ENCODE data around the gene ADAMTS13.
"Not testable (repeated sequence)": the region's sequence is repeated elsewhere in the genome, so short reads cannot be mapped to it uniquely, and the experiment has no call there.

The ADAMTS13 gene

DNA sequence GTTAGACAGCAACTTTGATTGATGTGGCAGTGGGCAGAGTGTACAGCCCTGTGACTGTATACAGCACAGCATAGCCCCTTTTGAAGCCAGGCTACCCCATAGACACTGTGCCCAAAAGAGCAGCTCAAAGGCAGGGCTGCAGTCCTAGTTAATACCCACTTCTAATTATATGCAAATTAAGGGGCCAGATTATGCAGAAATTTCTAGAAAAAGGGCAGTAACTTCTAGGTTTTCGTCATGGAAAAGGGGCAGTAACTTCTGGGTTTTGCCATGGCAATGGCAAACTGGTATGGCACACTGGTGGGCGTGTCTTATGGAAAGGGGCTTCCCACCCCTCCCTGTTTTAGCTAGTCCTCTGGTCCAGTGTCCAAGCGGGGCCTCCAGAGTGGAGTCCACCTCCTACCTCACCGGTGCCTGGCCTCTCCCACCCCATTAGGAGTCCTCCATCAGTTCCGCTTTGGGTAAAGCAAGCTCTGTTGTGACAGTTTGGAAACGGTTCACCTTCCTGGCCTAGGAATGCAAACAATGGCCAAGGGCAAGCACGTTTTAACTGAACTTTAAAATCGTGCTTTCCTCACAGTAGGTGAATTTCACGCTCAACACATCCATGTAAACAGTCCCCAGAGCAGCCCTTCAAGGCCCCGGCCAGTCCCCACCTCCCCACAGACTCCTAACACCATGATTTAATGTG, 5.6 kb downstream of the ADAMTS13 start:
- no peak for DNase-seq

- no peak for DNase-seq
Measured at GRCh38 chr9:133428617-133429101, 6.5 kb downstream of the ADAMTS13 start.

- no peak for DNase-seq
Measured at GRCh38 chr9:133429214-133429613, 7.0 kb downstream of the ADAMTS13 start.

- peak in 1 of 2 donors; percentile 9 for DNase-seq
Measured at GRCh38 chr9:133429641-133430161, 7.5 kb downstream of the ADAMTS13 start.

DNA sequence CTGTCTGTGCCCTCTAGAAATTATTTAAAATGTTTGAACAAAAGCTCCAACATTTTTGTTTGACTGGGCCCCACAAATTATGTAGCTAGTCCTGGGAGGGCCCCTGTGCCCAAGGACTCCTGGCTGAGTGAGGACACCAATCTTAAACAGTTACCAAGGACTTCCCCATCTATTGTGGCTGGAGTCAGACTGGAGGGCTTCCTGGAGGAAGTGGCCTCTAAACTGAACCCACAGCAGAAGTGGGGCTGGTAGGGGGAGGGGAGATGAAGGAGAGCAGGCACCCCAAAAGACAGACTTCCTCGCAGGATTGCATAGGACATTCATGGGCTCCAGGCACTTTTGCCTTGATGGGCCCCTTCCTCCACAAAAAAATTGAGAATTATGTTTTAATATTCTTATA, 8.1 kb downstream of the ADAMTS13 start:
- no peak for DNase-seq

- no peak for DNase-seq
Measured at GRCh38 chr9:133433351-133433843, 11.2 kb downstream of the ADAMTS13 start.

- DNase-seq: no peak
Measured at GRCh38 chr9:133436681-133437080, 14.5 kb downstream of the ADAMTS13 start.

- DNase-seq: no peak
Measured at GRCh38 chr9:133437753-133438531, 15.8 kb downstream of the ADAMTS13 start.

- DNase-seq: no peak
Measured at GRCh38 chr9:133439337-133439736, 17.2 kb downstream of the ADAMTS13 start.

DNA sequence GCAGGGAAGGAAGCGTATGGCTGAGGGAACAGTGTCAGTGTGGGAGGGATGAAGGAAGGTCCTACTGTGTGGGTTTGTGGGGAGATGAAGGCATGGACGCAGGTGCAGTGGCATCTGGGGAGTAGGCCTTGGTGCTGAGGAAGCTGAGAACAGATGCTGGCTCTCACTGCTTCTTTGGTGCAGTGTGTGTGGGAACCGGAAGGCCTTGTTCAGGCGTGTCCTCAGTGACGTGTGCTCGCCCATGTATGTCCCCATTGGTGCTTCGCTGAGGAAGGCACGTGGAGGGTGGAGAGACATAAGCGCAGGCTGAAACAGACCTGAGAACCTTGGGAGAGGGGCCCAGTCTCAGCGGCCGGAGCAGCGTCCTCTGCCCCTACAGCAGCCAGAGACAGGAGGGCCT, 18.7 kb downstream of the ADAMTS13 start:
- peak in 1 of 2 donors; percentile 72 for DNase-seq

GRCh38 chr9:133441571-133441970, 19.4 kb downstream of the ADAMTS13 start:
- no peak for DNase-seq

- no peak for DNase-seq
Measured at GRCh38 chr9:133443248-133443647, 21.1 kb downstream of the ADAMTS13 start.

DNA sequence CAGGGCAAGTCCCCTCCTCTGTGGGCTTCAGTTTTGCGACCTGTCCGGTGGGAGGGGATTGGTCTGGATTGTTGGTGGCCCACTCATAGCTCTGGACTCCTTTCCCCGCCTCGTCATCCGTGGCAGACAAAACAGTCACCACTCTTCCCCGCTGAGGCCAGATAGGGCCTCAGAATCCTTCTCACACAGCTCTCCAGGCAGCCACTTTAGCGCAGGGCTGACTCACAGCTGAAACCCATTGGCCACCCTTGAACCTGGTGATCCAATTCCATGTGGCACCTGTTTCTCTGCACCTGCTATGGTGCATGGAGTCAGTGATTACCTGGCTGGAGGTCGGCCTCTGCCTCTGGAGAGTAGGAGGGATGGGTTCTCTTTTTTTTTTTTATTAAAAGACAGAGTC, 21.8 kb downstream of the ADAMTS13 start:
- DNase-seq: no peak

DNA sequence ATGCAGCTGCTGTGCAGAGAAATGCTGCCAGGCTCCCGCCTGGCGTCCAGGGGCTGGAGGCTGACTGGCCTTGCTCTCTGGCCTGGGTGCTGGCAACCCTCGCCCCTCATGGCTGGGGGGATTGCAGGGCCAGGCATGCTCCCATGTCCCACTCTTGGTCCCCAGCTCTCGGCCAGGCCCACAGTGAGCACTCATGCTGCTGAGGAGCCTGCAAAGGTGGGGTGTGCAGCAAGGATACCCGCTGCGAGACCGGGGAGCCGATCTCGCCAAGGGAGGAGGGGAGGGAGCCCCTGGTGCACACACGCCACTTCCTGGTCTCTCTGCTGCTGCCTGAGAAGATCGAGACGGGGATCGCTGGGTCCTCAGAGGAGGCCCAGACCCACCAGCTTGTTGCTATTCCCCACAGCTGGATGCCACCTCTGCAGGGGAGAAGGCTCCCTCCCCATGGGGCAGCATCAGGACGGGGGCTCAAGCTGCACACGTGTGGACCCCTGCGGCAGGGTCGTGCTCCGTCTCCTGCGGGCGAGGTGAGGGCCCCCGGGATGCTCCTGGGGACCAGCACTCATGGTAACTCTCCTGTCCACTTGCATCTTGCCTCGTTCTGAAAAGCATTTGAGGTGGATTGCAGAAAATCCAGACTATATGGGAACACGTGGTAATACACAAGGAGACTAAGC, 23.3 kb downstream of the ADAMTS13 start:
- DNase-seq: no peak

GRCh38 chr9:133448487-133448972, 26.4 kb downstream of the ADAMTS13 start:
- DNase-seq: no peak

GRCh38 chr9:133449760-133450159, 27.6 kb downstream of the ADAMTS13 start:
- no peak for DNase-seq

DNA sequence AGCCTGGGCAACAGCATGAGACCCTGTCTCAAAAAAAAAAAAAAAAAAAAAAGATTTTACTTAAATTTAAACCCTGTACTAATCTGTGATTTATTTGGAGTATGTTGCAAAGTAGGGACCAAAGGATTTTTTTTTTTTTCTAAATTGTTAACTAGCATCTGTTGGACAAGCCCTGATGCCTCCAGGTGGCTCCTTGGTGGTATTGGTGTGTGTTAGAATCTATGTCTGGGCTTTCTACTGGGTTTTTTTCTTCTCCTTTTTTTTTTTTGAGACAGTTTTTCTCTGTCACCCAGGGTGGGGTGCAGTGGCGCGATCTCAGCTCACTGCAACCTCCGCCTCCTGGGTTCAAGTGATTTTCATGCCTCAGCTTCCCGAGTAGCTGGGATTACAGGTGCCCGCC, 29.7 kb downstream of the ADAMTS13 start:
- DNase-seq: not testable (repeated sequence)

DNA sequence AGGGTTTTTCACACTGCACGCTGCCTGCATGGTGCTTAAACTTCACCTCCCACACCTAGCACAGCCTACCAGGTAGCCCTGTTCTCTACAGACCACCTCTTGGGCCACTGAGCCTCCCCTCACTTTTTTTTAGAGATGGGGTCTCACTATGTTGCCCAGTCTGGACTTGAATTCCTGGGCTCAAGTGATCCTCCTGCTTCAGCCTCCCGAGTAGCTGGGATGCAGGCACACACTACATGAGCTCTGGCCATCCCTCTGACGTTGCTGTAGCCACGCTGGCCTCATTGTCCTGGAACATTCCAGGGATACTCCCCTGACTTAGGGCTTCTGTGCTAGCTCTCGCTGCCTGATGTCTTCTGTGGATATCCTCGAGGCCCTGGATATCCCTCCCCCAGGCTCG, 30.4 kb downstream of the ADAMTS13 start:
- no peak for DNase-seq

DNA sequence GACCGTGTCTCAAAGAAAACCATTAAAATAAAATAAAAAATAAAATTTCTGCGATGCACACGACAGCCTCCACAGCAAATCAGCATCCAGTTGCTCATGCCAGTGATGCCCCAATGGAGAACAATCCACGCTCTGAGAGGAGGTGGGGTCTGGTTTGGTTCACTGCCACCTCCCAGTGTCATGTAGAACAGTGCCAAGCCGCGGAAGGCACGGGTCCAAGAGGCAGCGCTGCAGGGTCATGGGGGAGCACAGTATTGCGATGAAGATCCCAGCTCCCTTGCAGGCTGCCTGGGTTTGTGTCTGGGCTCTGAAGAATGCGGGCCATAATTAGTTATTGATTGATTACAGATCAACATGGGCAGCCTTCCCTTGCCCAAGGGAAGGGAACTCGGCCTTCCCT, 31.5 kb downstream of the ADAMTS13 start:
- no peak for DNase-seq

DNA sequence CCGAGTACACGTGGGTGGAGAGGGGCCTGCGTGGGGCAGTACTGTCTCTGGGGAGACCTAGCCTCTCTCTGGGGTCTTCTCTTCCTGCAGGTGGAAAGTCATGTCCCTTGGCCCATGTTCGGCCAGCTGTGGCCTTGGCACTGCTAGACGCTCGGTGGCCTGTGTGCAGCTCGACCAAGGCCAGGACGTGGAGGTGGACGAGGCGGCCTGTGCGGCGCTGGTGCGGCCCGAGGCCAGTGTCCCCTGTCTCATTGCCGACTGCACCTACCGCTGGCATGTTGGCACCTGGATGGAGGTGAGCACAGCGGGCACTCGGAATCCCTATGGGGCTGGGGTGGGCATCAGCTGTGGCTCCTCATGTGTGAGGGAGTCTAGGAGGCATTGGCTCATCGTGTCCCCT, 32.2 kb downstream of the ADAMTS13 start:
- no peak for DNase-seq

- no peak for DNase-seq
Measured at GRCh38 chr9:133454943-133455673, 32.9 kb downstream of the ADAMTS13 start.

GRCh38 chr9:133455936-133456335, 33.8 kb downstream of the ADAMTS13 start:
- DNase-seq: no peak
